ENCODE data around the gene USP12.

DNA sequence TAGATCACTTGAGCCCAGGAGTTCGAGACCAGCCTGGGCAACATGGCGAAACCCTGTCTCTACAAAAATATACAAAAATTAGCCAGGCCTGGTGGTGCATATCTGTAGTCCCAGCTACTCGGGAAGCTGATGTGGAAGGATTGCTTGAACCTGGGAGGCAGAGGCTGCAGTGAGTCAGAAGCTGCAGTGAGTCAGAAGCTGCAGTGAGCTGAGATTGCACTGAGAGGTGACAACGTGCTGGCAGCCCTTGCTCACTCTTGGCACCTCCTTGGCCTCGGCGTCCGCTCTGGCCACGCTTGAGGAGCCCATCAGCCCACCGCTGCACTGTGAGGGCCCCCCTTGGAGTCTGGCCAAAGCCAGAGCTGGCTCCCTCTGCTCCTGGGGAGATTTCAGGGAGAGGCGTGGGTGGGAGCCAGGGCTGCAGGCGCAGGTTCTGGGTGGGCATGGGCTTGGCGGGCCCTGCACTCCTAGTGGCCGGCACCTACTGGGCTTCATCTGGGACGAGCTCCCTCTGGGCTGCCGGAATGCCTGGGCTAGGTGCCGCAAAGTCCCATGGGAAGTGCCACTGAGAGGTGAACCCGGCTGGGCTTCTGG is 40.3 kb upstream of the USP12 start:
- no peak for TF ChIP-seq EZH2 (IDR thresholded peaks at IDR 0.05; ENCODE audit: insufficient read depth, low read length)
- TF ChIP-seq, protein P1, sequence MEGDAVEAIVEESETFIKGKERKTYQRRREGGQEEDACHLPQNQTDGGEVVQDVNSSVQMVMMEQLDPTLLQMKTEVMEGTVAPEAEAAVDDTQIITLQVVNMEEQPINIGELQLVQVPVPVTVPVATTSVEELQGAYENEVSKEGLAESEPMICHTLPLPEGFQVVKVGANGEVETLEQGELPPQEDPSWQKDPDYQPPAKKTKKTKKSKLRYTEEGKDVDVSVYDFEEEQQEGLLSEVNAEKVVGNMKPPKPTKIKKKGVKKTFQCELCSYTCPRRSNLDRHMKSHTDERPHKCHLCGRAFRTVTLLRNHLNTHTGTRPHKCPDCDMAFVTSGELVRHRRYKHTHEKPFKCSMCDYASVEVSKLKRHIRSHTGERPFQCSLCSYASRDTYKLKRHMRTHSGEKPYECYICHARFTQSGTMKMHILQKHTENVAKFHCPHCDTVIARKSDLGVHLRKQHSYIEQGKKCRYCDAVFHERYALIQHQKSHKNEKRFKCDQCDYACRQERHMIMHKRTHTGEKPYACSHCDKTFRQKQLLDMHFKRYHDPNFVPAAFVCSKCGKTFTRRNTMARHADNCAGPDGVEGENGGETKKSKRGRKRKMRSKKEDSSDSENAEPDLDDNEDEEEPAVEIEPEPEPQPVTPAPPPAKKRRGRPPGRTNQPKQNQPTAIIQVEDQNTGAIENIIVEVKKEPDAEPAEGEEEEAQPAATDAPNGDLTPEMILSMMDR (IDR thresholded peaks at IDR 0.05; ENCODE audit: insufficient read depth, low read depth, low read length), result no peak

Measured in astrocyte (in vitro differentiated cells and primary cell).